GM12875 (cell line): ENCODE measurements around the gene IL19.

Experiments used
- H3K4me3 ChIP-seq: one replicate; pipeline ENCODE4 v1.5.1; 2011; ENCODE audit warnings: low read depth, low read length, control low read depth
- TF ChIP-seq, protein P1 (sequence below): IDR thresholded peaks from 2 replicates; pipeline ENCODE4 v1.5.1; 2011; ENCODE audit warnings: low read depth, mild to moderate bottlenecking, control low read depth, inconsistent platforms, low read length, moderate library complexity, borderline replicate concordance; ENCODE audit not compliant: insufficient read depth

The IL19 gene

DNA sequence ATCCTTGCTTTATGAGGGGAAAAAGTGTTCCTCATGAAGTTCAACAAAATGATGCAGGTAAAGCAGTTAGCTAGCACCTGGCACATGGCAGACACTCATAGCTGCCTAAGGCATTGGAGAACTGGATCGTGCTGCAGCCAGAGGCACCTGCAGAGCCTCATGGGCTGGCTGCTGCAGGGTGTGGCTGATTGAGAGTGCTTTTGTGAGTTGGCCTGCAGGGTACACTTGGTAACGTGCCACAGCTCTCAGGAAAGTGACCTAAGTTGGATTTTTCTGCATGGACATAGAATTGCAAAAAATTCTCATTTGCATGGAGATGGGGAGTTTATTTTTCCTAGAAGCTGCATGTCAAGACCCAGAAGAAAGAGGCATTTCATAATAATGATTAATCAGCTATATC, 63.2 kb downstream of the IL19 start:
- TF ChIP-seq, protein P1, sequence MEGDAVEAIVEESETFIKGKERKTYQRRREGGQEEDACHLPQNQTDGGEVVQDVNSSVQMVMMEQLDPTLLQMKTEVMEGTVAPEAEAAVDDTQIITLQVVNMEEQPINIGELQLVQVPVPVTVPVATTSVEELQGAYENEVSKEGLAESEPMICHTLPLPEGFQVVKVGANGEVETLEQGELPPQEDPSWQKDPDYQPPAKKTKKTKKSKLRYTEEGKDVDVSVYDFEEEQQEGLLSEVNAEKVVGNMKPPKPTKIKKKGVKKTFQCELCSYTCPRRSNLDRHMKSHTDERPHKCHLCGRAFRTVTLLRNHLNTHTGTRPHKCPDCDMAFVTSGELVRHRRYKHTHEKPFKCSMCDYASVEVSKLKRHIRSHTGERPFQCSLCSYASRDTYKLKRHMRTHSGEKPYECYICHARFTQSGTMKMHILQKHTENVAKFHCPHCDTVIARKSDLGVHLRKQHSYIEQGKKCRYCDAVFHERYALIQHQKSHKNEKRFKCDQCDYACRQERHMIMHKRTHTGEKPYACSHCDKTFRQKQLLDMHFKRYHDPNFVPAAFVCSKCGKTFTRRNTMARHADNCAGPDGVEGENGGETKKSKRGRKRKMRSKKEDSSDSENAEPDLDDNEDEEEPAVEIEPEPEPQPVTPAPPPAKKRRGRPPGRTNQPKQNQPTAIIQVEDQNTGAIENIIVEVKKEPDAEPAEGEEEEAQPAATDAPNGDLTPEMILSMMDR = no peak
- H3K4me3 ChIP-seq = no peak overlapping the region

DNA sequence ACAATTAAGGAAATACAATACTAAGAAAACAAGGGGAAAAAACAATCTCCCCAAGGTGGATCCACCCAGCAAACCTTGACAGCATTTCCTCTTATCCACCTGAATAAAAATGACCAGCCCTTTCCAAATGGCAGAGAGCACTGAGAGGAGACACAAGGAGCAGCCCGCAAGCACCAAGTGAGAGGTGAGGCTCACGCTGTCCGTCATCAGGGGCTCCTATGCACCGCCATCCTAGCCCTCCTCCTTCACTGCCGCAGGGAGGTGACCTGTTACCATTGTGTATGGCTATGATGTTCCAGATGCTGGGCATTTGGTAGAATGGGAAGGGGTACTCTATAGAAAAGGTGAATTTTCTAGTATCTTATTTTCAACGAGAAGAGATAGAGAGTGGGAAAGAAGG, 63.6 kb downstream of the IL19 start:
- no peak overlapping the region for H3K4me3 ChIP-seq
- TF ChIP-seq, protein P1 = no peak

DNA sequence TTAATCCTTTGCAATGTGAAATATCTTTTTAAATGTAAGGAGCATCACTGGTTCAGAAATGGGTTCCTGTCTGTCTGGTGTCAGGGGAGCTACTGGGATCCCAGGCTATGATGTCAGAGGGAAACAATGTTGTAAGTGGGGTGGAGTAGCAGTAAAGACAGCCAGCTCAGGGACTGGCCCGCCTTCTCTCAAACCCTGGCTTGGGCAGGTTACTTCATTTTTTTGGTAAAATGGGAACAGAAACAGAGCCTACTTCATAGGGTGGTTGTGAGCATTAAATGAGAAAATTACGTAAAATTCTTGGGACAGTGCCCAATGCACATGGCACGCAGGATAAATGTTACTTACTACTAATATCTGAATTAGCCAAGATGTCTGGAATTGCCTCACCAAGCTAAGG, 64.1 kb downstream of the IL19 start:
- H3K4me3 ChIP-seq = no peak overlapping the region
- TF ChIP-seq, protein P1 = no peak

DNA sequence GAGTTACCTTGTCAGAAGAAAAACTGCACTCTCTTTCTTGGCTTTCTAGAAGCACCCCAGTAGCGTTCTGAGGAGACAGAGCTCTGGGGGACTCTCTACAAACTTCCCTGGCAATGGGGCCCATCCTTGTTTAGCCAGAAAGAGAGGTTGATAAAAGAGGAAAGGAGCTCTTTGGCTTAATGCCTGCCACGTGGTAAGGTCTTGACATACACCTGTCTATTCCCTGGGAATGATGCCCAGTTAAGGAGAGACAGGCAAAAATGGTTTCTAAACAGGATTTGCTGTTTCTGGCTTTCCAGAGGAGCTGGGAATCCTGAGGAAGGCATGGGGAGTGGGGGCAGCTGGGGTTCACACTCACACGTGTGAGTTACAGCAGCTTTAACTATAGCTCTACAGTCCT, 64.6 kb downstream of the IL19 start:
- no peak overlapping the region for H3K4me3 ChIP-seq
- TF ChIP-seq, protein P1 = no peak

DNA sequence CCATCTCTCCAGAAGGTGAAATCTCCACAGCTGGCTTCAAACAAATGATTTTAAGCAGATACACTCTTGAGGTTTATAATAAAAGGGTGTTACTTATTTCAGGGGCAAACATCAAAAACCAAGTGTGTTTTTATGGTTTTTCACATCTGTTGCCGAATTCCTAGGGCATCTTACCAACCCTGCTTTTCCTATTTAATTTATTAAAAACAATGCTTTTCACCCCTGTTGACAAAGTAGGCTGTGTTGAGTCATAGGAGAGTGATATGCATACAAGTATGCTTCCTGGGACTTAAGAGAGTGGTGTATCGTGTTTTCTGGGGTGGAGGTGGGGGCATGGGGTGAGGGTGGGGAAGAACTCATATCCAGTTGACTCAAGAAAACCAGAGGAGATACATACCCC, 65.5 kb downstream of the IL19 start:
- H3K4me3 ChIP-seq = no peak overlapping the region
- TF ChIP-seq, protein P1 = no peak

DNA sequence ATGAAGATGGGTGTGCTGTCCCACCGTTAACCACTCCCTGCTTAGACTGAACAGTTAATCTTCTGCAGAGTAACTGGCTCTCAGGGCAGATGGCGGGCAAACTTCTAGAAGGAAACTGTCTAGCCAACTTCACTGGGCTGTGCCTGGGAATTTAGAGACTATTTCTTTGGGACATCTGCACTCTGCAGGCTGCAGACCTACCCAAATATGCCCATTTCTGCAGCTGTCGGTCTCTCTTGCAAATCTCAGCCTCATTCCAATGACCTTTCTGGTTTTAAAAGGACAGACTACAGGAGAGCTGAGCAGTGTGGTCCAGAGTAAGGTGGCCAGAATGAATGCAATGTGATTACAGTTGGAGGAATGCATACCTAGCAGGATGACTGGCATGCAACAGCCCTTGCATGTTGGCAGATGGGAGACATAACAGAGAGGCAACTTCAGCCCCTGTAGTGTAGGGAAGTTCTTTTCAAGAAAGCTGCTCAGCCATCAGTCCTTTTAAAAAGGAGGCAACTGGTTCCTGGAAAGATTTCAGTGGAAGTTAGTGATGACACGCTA, 68.5 kb downstream of the IL19 start:
- TF ChIP-seq, protein P1 = no peak
- H3K4me3 ChIP-seq = no peak overlapping the region

DNA sequence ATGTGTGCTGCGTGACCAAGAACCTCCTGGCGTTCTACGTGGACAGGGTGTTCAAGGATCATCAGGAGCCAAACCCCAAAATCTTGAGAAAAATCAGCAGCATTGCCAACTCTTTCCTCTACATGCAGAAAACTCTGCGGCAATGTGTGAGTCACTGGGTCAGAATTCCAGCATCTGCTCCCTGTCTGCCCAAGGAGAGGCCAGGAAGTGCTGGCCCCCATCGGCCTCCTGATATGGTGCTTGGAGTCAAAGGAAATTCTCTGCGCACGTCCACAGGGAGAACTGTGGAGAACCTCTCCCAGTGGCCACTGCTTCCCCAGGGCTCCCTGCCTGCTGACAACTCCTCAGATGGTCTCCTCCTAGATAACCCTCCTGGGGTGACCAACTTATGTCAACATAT, 69.3 kb downstream of the IL19 start:
- H3K4me3 ChIP-seq = no peak overlapping the region
- TF ChIP-seq, protein P1 = no peak
